ENCODE results near the gene HTATSF1. TPM values are rescaled to one million over a fixed set of nuclear protein-coding genes. Genes with fewer than 3 reads are reported as not detected.

The HTATSF1 gene
- total RNA-seq, 2 donors from 2014 or later, result 61.5 to 76.2 TPM

GRCh38 chrX:136453771-136454170 lies 43.6 kb upstream of the HTATSF1 start:
- Histone ChIP-seq H3K27me3 (no peaks in the 10 kb centered on the region), H3K9me3 (no peaks in the 10 kb centered on the region), H3K4me3 (no peak overlapping the region), H3K4me1 (no peaks in the 10 kb centered on the region), H3K27ac (no peak overlapping the region), H3K36me3 (no peaks in the 10 kb centered on the region)
- TF ChIP-seq CTCF (IDR thresholded peaks at IDR 0.05), result no peak
- no peak for DNase-seq (ENCODE audit: low spot score)

GRCh38 chrX:136456133-136456532 lies 41.3 kb upstream of the HTATSF1 start:
- H3K4me3 ChIP-seq, result no peak overlapping the region
- TF ChIP-seq CTCF (IDR thresholded peaks at IDR 0.05), result no peak
- no peaks in the 10 kb centered on the region for H3K27me3 ChIP-seq
- no peak overlapping the region for H3K27ac ChIP-seq
- DNase-seq (ENCODE audit: low spot score), result no peak
- no peaks in the 10 kb centered on the region for H3K9me3 ChIP-seq
- H3K4me1 ChIP-seq, result no peaks in the 10 kb centered on the region
- H3K36me3 ChIP-seq, result no peaks in the 10 kb centered on the region

- DNase-seq (ENCODE audit: low spot score), result no peak
- H3K9me3 ChIP-seq, result no peaks in the 10 kb centered on the region
- H3K27ac ChIP-seq, result no peak overlapping the region
- no peak for TF ChIP-seq CTCF (IDR thresholded peaks at IDR 0.05)
- no peaks in the 10 kb centered on the region for H3K27me3 ChIP-seq
- H3K4me1 ChIP-seq, result no peaks in the 10 kb centered on the region
- no peaks in the 10 kb centered on the region for H3K36me3 ChIP-seq
- no peak overlapping the region for H3K4me3 ChIP-seq
These were observed 40.0 kb upstream of the HTATSF1 start for GRCh38 chrX:136457303-136457917.

DNA sequence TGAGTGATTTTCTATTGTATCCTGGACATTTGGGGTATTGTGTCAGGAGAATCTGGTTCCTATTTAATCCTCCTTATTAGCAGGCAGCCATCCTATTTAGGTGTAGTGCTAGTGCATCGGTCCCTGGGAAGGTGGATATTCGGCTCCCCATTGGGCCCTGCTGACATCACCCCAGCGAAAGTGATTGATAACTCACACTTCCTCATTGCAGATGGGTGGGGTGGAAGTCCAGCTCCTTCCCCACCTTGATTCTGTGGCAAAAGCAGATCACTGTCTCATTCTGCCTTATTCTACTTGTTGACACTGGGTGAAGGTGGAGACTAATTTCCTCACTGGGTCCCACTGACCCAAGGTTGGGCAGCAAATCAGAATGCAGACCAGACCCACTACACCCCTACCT lies 32.8 kb upstream of the HTATSF1 start:
- no peak for TF ChIP-seq CTCF (IDR thresholded peaks at IDR 0.05)
- DNase-seq (ENCODE audit: low spot score), result no peak
- Histone ChIP-seq H3K27ac (no peak overlapping the region), H3K9me3 (no peaks in the 10 kb centered on the region), H3K36me3 (no peaks in the 10 kb centered on the region), H3K4me1 (no peaks in the 10 kb centered on the region), H3K4me3 (no peak overlapping the region), H3K27me3 (no peaks in the 10 kb centered on the region)

DNA sequence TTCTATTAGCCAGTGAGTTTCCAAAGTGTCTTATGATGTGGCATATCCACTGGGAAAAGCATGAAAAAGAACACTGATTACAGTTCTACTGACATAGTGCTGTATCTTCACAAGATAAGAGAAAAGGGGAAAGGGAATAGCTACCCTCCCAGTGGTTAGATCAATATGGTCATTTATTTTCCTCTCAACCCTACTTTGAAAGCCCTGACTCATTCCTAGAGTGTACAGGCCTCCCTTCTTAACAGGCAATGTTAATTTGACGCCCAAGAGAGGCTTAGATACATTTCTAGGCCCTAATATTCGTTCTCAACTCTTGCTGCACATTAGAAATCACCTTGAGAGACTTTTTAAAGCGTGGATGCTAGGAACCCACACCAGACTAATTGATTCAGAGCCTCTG lies 30.1 kb upstream of the HTATSF1 start:
- H3K27me3 ChIP-seq, result no peaks in the 10 kb centered on the region
- H3K9me3 ChIP-seq, result no peaks in the 10 kb centered on the region
- H3K36me3 ChIP-seq, result no peaks in the 10 kb centered on the region
- no peak for TF ChIP-seq CTCF (IDR thresholded peaks at IDR 0.05)
- no peak overlapping the region for H3K27ac ChIP-seq
- DNase-seq (ENCODE audit: low spot score), result no peak
- no peak overlapping the region for H3K4me3 ChIP-seq
- no peaks in the 10 kb centered on the region for H3K4me1 ChIP-seq

All from right atrium auricular region (tissue), 2 donors.